ENCODE results near the gene CFLAR. TPM values are rescaled to one million over a fixed set of nuclear protein-coding genes. Genes with fewer than 3 reads are reported as not detected.
"Not testable (repeated sequence)": the region's sequence is repeated elsewhere in the genome, so short reads cannot be mapped to it uniquely, and the experiment has no call there.

CFLAR gene
- 35.1 TPM for total RNA-seq

- DNase-seq = peak; percentile 48
Measured at GRCh38 chr2:201116115-201116958, at the start of gene CFLAR. Gene CFLAR (plus strand): TSS chr2:201116164. CDS start chr2:201129866, 13,702 bp downstream.

- DNase-seq = no peak
Measured at GRCh38 chr2:201070948-201071478, 45.0 kb upstream of the CFLAR start.

GRCh38 chr2:201071479-201072200 is 44.3 kb upstream of the CFLAR start, which contains the start of the genes HYCC2 and NDUFB3:
Gene HYCC2 (minus strand): TSS chr2:201071671. CDS start chr2:201024009, 47,662 bp downstream.
Gene NDUFB3 (plus strand): TSS chr2:201072001. CDS start chr2:201078883, 6,882 bp downstream.
- peak; percentile 88 for DNase-seq

- DNase-seq = no peak
Measured at GRCh38 chr2:201072201-201072530, 43.8 kb upstream of the CFLAR start.

- DNase-seq = no peak
Measured at GRCh38 chr2:201073071-201073470, 42.9 kb upstream of the CFLAR start.

GRCh38 chr2:201074996-201075395 is 41.0 kb upstream of the CFLAR start:
- no peak for DNase-seq

GRCh38 chr2:201084863-201085262 is 31.1 kb upstream of the CFLAR start:
- DNase-seq = no peak

- DNase-seq = no peak
Measured at GRCh38 chr2:201090574-201090973, 25.4 kb upstream of the CFLAR start.

- DNase-seq = no peak
Measured at GRCh38 chr2:201093573-201093972, 22.4 kb upstream of the CFLAR start.

- DNase-seq = no peak
Measured at GRCh38 chr2:201100497-201100896, 15.5 kb upstream of the CFLAR start.

GRCh38 chr2:201105759-201106158 is 10.2 kb upstream of the CFLAR start:
- DNase-seq = no peak

- DNase-seq = no peak
Measured at GRCh38 chr2:201107624-201108023, 8.3 kb upstream of the CFLAR start.

- DNase-seq = no peak
Measured at GRCh38 chr2:201108341-201108740, 7.6 kb upstream of the CFLAR start.

GRCh38 chr2:201109186-201109585 is 6.8 kb upstream of the CFLAR start:
- DNase-seq = no peak

GRCh38 chr2:201110615-201111014 is 5.3 kb upstream of the CFLAR start:
- no peak for DNase-seq

- DNase-seq = no peak
Measured at GRCh38 chr2:201111096-201111495, 4.9 kb upstream of the CFLAR start.

- no peak for DNase-seq
Measured at GRCh38 chr2:201114350-201114749, 1.6 kb upstream of the CFLAR start.

- no peak for DNase-seq
Measured at GRCh38 chr2:201114846-201115245, 1.1 kb upstream of the CFLAR start.

GRCh38 chr2:201116959-201117734 is 1.2 kb downstream of the CFLAR start:
- no peak for DNase-seq

GRCh38 chr2:201117735-201118094 is 1.8 kb downstream of the CFLAR start:
- DNase-seq = not testable (repeated sequence)

- peak; percentile 45 for DNase-seq
Measured at GRCh38 chr2:201118121-201118960, 2.4 kb downstream of the CFLAR start.

Measured in occipital lobe (tissue), 2 donors.